Epithelial cell of prostate (primary cell): Measurements from ENCODE around the gene S100A10.

ENCODE experiments used
- DNase-seq: peaks from one replicate; pipeline ENCODE4 v3.0.0-alpha.2; 2011; ENCODE audit warnings: low read depth, low spot score
- H3K27ac ChIP-seq: fragments of 450-650 bp; 2 replicates; pipeline ENCODE4 v1.5.1; 2017; ENCODE audit warnings: mild to moderate bottlenecking

The S100A10 gene

GRCh38 chr1:152014943-152015342 is 21.3 kb upstream of the S100A10 start:
- DNase-seq: no peak

GRCh38 chr1:152013664-152014237 is 20.1 kb upstream of the S100A10 start:
- DNase-seq: no peak
- no peak overlapping the region for H3K27ac ChIP-seq

More at GRCh38 chr1:152014943-152015342, 21.3 kb upstream of the S100A10 start:
- H3K27ac ChIP-seq: no peak overlapping the region

DNA sequence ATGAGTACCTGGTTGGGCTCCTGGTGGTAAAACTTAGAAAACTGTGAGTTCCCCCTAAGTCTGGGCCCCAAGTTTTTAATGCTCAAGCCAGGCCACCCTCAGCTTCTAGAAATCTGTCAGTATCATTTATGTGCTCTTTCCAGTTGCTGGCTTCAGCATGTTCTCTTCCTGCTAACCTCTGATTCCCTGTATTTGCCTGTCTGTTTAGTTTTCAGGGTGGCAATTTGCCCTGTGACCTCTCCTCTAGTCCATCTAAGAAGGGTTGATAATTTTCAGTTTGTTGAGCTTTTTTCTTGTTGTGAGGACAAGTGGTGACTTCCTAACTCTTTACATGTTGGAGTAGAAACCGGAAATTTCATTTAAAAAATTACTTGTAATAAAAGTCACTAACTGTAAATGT is 16.0 kb upstream of the S100A10 start:
- H3K27ac ChIP-seq: no peak overlapping the region
- no peak for DNase-seq

DNA sequence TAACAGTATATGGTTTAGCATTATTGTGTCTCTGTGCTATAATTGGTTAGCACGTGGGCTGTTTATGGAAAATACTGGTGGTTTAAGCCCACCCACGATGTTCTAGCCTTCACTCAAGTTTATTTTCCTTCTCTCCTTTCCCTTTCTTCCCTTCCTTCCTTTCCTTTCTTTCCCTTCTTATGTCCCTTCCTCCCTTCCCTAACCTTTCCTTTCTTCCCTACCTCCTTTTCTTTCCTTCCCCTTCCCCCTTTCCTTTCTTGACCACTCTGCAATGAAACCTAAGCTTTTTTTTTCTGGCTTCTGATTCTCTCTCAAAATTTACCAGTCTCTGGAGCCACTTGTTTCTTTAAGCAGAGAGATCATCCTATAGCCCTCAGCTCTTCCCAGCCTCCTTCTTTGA is 13.4 kb upstream of the S100A10 start:
- H3K27ac ChIP-seq: no peak overlapping the region
- DNase-seq: no peak

DNA sequence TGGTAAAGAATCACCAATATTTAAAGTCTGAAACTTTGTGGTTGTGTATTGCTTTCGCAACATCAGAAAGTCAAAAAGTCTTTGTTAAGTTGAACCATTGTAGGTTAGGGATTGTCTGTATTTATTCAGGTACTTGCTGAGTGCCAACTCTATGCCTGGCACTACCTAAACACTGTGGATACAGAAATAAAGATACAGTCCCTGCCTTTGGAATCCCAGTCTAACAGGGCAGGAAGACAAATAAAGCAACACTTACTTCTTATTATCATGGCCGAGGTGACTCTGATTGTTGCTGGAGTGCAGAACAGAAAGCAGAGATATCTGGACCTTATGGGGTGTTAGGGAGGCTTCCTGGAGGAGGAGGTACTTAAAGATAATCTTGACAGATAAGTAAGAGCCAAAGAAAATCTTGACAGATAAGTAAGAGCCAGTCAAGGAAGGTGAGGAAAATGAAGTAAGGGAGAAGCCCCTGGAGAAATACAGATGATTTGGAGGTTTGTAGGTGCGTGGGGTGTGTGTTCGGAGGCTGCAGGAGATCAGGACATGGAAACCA is 11.8 kb upstream of the S100A10 start:
- H3K27ac ChIP-seq: no peak overlapping the region
- DNase-seq: no peak

DNA sequence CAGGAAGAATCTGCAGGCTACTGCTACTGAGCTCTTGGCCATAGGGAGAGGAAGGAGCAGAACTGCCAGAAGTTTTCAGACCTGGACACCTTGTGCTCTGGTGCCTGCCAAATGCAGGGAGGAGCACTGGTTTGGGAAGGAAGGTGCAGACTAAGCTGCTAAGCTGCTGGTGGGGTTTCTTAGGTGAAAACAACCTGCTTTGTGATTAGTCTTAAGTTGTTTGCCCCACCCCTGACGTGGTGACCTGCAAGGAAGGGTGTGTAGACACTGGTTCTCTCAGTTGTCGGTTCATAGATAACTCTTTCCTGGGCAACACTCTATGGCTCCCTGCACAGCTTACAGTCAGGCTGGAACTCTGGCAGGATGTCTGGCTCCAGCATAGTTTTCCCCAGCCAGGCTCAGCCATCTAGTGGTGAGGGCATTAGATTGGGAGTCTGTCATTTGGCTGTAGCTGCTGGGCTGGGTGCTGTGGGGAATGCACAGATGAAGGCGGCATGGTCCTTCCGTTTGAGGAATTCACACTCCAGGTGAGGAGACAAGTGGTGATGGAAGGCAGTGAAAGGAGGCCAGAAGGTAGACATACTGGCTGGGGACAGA is 10.3 kb upstream of the S100A10 start:
- no peak for DNase-seq
- H3K27ac ChIP-seq: no peak overlapping the region

DNA sequence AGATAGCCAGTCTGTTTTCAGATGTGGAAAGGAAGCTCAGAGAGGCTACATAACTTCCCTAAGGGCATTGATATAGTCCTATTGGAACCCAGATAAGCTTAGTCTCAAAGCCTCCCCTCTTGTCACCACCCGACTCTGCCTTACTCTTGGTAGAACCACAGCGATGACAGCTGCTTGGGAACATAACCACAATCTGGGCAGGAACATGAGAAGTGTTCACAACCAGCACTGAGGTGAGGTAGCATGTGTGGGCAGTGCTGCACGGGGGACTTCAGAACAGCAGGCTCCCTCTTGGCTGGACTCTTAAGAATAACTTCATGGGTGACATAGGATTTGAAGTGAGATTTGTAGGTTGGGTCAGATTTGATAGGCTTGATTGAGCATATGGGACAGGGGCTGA is 9.3 kb upstream of the S100A10 start:
- H3K27ac ChIP-seq: peak overlapping the region; percentile 100
- no peak for DNase-seq

DNA sequence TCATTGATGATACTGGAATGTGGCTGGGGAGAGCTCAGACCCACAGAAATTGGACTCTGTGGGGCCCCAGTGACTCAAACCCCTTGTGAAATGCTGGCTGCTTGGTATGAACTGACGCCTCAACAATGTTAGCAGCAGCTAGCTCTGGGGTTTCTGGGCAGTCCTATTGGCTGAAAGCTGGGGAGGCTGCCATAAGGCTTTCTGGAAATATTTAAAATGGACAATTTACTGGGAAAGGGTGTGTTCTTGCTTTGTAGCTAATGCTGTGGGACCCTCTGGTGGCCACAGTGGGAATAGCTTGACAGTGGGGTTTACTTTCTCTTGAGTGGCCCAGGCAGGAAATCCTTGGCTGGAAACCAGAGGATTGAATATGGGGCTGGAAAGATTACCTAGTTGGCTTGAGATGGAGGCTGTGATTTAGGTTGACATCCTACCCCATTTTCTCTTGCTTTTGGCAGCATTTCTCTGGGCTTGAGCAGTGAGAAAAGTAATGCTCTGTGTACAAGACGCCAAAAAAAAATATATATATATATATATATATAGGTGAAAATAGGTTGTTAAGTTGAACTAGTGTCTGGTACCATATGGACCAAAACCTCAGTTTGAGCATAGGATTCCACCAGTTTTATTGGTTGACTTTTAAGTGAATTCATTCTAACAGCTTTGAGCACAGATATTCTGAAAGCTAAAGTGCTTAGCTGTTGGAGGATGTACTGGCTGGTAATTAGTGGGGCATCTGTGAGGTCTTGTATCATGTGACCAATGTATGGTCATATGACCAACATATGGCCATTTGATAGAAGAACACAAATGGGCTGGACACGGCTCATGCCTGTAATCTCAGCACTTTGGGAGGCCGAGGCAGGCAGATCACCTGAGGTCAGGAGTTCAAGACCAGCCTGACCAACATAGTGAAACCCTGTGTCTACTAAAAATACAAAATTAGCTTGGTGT is 8.2 kb upstream of the S100A10 start:
- H3K27ac ChIP-seq: peak overlapping the region; percentile 100
- peak; percentile 96 for DNase-seq

GRCh38 chr1:152000964-152001630 is 7.4 kb upstream of the S100A10 start:
- peak overlapping the region; percentile 100 for H3K27ac ChIP-seq
- DNase-seq: no peak

- H3K27ac ChIP-seq: peak overlapping the region; percentile 100
- DNase-seq: peak; percentile 89
These were observed 5.1 kb upstream of the S100A10 start for GRCh38 chr1:151998611-151999362.

- DNase-seq: no peak
- peak overlapping the region; percentile 100 for H3K27ac ChIP-seq
These were observed 3.6 kb upstream of the S100A10 start for GRCh38 chr1:151997284-151997570.

DNA sequence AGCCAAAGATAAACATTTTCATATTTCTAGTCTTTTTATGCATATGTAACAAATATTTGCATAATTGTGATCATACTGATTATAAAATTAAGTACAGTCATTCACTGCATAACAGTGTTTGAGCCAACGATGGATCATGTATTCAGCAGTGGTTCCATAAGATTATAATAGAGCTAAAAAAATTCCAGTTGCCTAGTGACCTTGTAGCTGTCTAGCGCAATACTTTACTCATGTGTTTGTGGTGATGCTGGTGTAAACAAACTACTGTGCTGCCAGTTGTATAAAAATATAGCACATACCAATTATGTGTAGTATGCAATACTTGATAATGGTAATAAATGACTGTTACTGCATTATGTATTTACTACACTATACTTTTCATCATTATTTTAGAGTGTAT is 2.1 kb upstream of the S100A10 start:
- no peak for DNase-seq
- H3K27ac ChIP-seq: peak overlapping the region; percentile 100

DNA sequence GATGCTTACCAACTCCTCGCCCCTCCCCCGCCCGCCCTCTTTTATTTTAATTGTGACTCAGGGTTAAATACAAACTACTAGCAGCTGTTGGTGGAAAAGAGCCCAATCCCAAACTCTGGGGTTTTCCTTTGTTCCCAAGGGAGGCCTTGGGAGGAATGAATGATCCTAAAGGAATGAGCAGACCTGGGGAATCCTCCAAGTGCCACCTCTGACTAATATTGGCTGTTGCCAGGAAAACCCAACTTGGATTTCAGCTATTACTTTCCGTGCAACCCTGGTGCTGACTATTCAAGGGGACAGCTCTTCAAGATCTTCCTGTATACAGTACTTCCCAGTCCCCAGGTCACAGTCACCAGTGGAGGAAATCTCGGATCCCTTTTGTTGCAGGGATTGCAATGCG is 1.3 kb upstream of the S100A10 start:
- H3K27ac ChIP-seq: peak overlapping the region; percentile 100
- no peak for DNase-seq

DNA sequence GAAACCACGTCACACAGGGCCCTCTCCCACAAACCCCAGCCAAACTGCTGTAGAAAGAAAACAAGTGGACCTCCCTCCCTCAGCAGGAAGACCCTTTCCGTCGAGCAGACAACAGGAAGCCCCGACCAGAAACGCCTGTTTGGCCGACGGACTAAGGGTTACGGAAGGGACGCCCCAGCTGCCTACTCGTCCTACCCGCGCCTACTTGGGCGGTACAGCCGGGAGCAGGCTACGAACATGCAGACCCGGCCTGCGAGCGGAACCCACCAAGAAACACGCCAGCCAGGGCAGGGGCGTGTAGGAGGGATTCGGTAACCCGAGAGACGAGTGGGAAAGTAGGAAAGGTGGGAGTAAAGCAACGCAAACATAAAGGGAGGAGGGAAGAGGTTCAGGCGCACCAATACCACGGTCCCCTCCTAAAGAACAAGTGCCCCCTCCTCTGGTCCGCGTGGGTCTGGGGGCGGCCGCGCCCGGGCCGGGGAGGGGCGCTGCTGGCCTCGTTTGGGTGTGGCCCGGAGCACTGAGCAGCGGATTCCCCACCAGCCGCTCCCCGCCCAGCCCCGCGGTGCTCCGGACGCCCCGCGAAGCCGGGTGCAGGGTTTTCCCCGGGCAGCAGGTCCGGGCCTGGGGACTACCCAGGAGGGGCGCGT is 450 bp downstream of the S100A10 start:
- peak overlapping the region; percentile 100 for H3K27ac ChIP-seq
- DNase-seq: no peak

DNA sequence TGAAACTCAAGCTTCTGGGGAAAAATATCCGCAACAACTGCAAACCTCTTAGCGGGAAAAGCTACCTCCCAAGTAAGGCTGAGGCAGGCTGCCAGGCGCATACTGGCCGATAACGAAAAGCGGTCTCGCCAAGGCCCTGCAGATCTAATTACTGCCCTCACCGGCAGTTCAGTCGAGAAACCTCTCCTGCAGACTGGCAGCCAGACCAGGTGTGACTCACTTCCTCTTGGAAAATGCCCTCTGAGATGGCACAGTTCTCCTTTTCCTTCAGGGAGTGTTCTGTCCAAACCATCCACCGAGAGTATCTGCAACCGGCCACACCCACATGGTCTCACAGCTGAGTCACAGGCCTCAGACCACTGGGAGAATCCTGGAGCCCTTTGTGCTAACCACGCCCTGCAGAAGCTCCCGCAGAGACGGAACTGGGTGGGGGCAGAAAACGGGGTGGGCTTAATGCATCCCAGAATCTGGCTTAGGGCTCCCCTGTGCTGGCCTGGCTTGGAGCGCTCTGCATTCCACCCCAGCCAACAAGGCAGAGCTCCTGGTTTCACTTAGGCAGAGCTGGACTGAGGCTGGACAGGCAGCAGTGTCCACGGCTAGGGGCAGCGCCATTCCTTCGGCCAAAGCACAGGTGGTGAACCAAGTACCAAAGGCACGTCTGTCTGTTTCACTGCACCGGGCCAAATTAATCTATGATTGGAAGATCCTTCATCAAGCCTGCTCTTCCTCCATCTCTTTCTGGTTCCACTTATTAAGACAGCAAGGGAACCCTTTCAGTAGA is 1.2 kb downstream of the S100A10 start:
- peak overlapping the region; percentile 100 for H3K27ac ChIP-seq
- peak; percentile 92 for DNase-seq

DNA sequence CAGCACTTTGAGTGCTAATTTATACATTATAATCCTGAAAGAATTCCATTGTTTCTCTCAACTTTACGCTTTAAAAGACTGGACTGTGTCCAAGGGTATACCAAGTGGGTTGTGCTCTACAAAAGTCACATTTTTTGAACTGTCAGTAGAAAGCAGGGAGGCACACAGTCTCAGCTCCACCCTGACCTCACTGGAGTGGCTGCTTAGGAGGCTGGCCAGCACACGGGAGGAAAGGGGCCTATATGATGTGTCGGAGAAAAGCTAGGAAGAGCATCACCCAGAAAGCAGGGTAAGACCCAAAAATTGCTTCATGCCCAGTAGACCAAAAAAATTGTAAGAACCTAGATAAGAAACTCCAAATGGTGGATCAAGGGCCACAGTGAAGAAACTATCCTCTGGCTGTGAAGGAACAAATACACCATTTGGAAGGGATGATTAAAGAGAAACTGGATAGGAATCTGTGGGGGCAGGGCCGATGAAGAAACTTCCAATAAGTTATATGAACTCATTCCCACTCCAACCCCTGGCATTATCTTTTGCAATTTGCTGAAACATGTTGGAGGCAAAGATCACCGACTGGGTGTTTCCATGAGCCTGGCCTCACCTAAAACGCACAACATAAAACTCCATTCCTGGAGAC is 1.9 kb downstream of the S100A10 start:
- no peak for DNase-seq

GRCh38 chr1:151990856-151991198 is 2.8 kb downstream of the S100A10 start:
- DNase-seq: no peak
- H3K27ac ChIP-seq: peak overlapping the region; percentile 100

More for the DNA sequence above, 1.9 kb downstream of the S100A10 start:
- H3K27ac ChIP-seq: peak overlapping the region; percentile 100
